Measurements from ENCODE around the gene SRPK2.
A peak's percentile ranks its signal among the peaks of the same experiment; 100 is the strongest.
"Not testable (repeated sequence)": the region's sequence is repeated elsewhere in the genome, so short reads cannot be mapped to it uniquely, and the experiment has no call there.

SRPK2 gene

GRCh38 chr7:105377903-105378302 is 10.8 kb downstream of the SRPK2 start:
- no peak for DNase-seq (ENCODE audit: low read depth in 1 of 2, low spot score in 1 of 2)

- DNase-seq (ENCODE audit: low read depth in 1 of 2, low spot score in 1 of 2) = no peak
Measured at GRCh38 chr7:105376908-105377533, 11.7 kb downstream of the SRPK2 start.

GRCh38 chr7:105369944-105370343 is 18.8 kb downstream of the SRPK2 start:
- no peak for DNase-seq (ENCODE audit: low read depth in 1 of 2, low spot score in 1 of 2)

- DNase-seq (ENCODE audit: low read depth in 1 of 2, low spot score in 1 of 2) = no peak
Measured at GRCh38 chr7:105367458-105367857, 21.3 kb downstream of the SRPK2 start.

GRCh38 chr7:105365541-105366534 is 22.9 kb downstream of the SRPK2 start:
- DNase-seq (ENCODE audit: low read depth in 1 of 2, low spot score in 1 of 2) = no peak

- DNase-seq (ENCODE audit: low read depth in 1 of 2, low spot score in 1 of 2) = no peak
Measured at GRCh38 chr7:105364684-105365083, 24.0 kb downstream of the SRPK2 start.

GRCh38 chr7:105363657-105364056 is 25.1 kb downstream of the SRPK2 start:
- DNase-seq (ENCODE audit: low read depth in 1 of 2, low spot score in 1 of 2) = not testable (repeated sequence)

- DNase-seq (ENCODE audit: low read depth in 1 of 2, low spot score in 1 of 2) = not testable (repeated sequence)
Measured at GRCh38 chr7:105362685-105363084, 26.0 kb downstream of the SRPK2 start.

GRCh38 chr7:105361995-105362394 is 26.7 kb downstream of the SRPK2 start:
- not testable (repeated sequence) for DNase-seq (ENCODE audit: low read depth in 1 of 2, low spot score in 1 of 2)

- not testable (repeated sequence) for DNase-seq (ENCODE audit: low read depth in 1 of 2, low spot score in 1 of 2)
Measured at GRCh38 chr7:105360149-105360548, 28.6 kb downstream of the SRPK2 start.

- no peak for DNase-seq (ENCODE audit: low read depth in 1 of 2, low spot score in 1 of 2)
Measured at GRCh38 chr7:105355701-105356100, 33.0 kb downstream of the SRPK2 start.

- no peak for DNase-seq (ENCODE audit: low read depth in 1 of 2, low spot score in 1 of 2)
Measured at GRCh38 chr7:105354383-105354782, 34.3 kb downstream of the SRPK2 start.

GRCh38 chr7:105353752-105354328 is 34.9 kb downstream of the SRPK2 start:
- no peak for DNase-seq (ENCODE audit: low read depth in 1 of 2, low spot score in 1 of 2)

- no peak for DNase-seq (ENCODE audit: low read depth in 1 of 2, low spot score in 1 of 2)
Measured at GRCh38 chr7:105352901-105353668, 35.6 kb downstream of the SRPK2 start.

GRCh38 chr7:105352018-105352612 is 36.6 kb downstream of the SRPK2 start:
- peak; percentile 16 to 59 for DNase-seq (ENCODE audit: low read depth in 1 of 2, low spot score in 1 of 2)

- no peak for DNase-seq (ENCODE audit: low read depth in 1 of 2, low spot score in 1 of 2)
Measured at GRCh38 chr7:105350906-105351305, 37.8 kb downstream of the SRPK2 start.

- not testable (repeated sequence) for DNase-seq (ENCODE audit: low read depth in 1 of 2, low spot score in 1 of 2)
Measured at GRCh38 chr7:105348177-105348576, 40.5 kb downstream of the SRPK2 start.

GRCh38 chr7:105346593-105347322 is 42.0 kb downstream of the SRPK2 start:
- no peak for DNase-seq (ENCODE audit: low read depth in 1 of 2, low spot score in 1 of 2)

GRCh38 chr7:105346138-105346537 is 42.6 kb downstream of the SRPK2 start:
- no peak for DNase-seq (ENCODE audit: low read depth in 1 of 2, low spot score in 1 of 2)

- no peak for DNase-seq (ENCODE audit: low read depth in 1 of 2, low spot score in 1 of 2)
Measured at GRCh38 chr7:105345725-105346124, 43.0 kb downstream of the SRPK2 start.

Measured in activated CD4-positive, alpha-beta T cell treated with anti-CD3 and anti-CD28 coated beads, Interleukin-2, amount 50 U/mL, for 24 hours (primary cell).